GM21447 (cell line): ENCODE results near the gene CDK6.

Experiments
- ATAC-seq: cut with Tn5 transposase; IDR thresholded peaks from one replicate; pipeline ENCODE4 v1.9.1; 2021; ENCODE audit not compliant: unreplicated experiment

Gene CDK6

GRCh38 chr7:92631067-92631849, 205.1 kb downstream of the CDK6 start:
- peak; percentile 67 for ATAC-seq

DNA sequence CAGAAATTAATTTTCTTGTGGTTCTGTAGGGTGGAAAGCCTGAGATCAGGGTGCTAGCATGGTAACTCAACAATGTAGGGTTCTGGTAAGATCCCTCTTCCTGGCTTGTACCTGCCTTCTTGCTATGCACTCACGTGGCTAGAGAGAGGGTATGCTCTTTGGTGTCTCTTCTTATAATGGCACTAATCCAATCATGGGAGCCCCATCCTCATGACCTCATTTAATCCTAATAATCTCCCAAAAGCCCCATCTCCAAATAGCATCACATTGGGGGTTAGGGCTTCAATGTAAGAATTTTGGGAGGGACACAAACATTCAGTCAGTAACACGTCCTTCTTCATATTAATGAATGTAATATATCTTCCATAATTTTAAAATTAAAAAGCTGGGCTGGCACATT, 206.6 kb downstream of the CDK6 start:
- ATAC-seq: no peak

GRCh38 chr7:92627956-92628355, 208.4 kb downstream of the CDK6 start:
- ATAC-seq: no peak

- ATAC-seq: no peak
Observed at GRCh38 chr7:92626281-92626809, 210.0 kb downstream of the CDK6 start.

- ATAC-seq: no peak
Observed at GRCh38 chr7:92625617-92626016, 210.8 kb downstream of the CDK6 start.

DNA sequence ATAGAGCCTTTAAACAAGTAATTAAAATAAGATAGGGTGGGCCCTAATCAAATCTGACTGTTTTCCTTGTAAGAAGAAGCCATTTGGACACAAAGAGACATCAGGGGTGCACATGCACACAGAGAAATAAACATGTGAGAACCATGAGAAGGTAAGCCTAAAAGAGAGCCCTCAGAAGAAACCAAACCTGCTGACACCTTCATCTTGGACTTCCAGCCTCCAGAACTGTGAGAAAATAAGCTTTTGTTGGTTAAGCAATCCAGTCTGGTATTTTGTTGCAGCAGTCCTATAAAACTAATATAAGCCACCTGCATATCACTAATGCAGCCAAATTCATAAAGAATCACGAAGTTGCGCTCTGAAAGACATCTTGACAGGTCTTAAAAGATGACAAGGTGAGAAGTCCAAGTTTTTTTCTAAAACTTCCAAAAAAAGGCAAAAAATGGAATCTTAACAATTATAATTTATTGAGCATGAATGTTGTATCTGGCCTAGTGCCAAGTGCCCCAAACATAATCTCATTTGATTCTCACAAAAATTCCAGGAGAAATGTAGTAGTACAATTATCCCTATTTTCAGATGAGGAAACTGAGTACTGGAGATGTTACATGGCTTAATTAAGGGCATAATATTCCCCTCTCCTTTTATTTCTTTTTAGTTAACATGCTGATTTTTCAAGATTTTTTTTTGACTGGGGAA, 211.9 kb downstream of the CDK6 start:
- ATAC-seq: no peak

DNA sequence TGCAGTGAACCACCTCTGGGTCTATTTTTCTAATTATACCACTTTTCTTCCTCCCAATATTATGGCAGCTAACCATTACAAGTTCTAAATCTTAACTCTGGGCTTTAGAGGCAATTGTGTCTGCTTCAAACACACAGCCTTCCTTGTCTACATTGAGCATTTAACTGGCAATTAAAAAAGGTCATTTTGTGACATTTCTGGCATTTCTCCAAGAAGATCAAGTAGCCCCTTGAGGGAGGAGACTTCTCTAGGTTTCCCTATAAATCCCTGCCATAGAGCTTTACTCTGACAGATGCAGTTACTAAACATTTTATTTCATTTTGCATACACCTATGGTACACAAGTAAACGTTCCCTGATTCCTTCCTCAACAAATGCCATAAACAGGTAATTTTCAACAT, 212.8 kb downstream of the CDK6 start:
- ATAC-seq: no peak

DNA sequence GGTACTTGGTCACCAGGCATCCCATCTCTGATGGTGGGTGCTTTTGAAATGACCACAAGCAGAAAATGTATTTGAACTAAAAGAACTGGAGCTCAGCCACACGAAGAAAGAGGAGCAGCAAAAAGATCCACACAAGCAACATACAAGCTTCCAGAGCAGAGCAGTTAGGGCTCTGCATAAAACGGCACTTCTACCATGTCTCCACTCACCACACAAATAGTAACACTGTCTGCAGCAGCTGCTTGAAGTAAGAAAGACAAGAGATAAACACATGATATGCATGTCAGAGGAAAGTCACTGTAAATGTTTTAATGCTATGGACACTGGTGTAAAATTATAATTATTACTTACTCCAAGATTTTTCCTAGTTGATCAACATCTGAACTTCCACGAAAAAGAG, 213.7 kb downstream of the CDK6 start:
- ATAC-seq: no peak

DNA sequence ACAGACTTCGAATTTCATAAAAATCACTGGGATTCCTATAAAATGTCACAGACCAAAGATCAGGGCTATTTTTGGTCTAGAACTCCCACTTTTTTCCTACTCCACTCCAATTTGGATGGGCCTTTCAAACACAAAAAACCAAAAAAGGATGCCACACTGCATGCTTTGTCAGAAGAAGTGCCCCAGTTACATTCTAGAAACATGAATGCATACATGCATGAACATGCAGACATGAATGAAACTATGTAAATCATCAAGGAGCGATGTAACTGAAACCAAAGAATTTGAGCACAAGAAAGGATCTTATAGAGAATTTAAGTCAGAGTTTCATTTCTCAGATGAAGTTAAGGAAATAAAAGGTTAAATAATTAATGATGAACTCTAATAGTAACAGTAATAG, 214.3 kb downstream of the CDK6 start:
- ATAC-seq: peak; percentile 48

- ATAC-seq: peak; percentile 54
Observed at GRCh38 chr7:92621561-92622023, 214.8 kb downstream of the CDK6 start.

GRCh38 chr7:92621026-92621540, 215.3 kb downstream of the CDK6 start:
- peak; percentile 67 for ATAC-seq

GRCh38 chr7:92615861-92616260, 220.5 kb downstream of the CDK6 start:
- ATAC-seq: no peak

GRCh38 chr7:92614660-92615174, 221.7 kb downstream of the CDK6 start:
- ATAC-seq: no peak

GRCh38 chr7:92613720-92614119, 222.7 kb downstream of the CDK6 start:
- ATAC-seq: no peak

- no peak for ATAC-seq
Observed at GRCh38 chr7:92613214-92613613, 223.2 kb downstream of the CDK6 start.

GRCh38 chr7:92612501-92612900, 223.9 kb downstream of the CDK6 start:
- ATAC-seq: no peak

DNA sequence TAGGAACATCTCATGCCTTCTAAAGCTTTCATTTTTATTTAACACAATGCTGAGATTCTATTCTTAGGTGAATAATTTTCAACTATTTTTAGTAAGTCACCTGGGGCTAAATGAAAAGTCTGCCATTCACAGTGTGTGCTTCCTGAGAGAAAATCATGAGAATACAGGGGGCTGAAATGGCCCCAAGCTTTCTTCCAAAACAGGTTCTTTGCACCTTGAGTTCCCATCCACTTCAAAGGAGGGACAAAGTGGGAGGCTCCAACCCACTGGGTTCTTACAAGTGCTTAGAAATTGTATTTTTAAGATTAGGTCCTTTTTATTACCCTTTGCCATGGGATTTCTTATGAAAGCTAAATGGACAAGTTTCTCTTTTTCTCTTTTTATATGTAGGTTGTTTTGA, 224.6 kb downstream of the CDK6 start:
- ATAC-seq: no peak

DNA sequence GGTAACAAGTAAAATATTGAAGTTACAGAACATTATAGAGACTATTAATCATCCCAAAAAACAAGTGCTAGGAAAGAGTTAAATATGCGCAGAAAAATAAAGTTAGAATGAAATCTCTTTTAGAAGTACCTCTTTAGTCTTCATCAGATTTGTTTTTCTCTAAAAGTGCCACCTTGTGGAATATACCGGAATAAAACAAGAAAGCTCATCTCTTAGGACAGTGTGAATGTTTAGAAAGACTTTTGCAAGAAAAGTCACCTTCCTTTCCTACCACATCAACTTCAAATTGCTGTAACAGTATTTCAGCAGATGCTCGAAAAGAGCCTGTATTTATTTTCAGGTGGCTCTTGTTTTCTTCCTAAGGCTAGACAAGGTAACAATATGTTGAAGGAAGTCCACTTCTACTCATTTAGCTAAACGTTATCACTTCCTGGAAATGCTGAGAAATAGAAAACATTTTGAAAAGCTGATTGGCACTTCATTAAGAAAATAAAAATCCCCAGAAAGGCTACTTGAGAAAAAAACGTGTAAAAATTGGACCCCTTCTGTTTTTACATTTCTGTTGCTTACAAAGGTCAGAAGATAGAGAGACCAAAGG, 226.4 kb downstream of the CDK6 start:
- ATAC-seq: no peak

DNA sequence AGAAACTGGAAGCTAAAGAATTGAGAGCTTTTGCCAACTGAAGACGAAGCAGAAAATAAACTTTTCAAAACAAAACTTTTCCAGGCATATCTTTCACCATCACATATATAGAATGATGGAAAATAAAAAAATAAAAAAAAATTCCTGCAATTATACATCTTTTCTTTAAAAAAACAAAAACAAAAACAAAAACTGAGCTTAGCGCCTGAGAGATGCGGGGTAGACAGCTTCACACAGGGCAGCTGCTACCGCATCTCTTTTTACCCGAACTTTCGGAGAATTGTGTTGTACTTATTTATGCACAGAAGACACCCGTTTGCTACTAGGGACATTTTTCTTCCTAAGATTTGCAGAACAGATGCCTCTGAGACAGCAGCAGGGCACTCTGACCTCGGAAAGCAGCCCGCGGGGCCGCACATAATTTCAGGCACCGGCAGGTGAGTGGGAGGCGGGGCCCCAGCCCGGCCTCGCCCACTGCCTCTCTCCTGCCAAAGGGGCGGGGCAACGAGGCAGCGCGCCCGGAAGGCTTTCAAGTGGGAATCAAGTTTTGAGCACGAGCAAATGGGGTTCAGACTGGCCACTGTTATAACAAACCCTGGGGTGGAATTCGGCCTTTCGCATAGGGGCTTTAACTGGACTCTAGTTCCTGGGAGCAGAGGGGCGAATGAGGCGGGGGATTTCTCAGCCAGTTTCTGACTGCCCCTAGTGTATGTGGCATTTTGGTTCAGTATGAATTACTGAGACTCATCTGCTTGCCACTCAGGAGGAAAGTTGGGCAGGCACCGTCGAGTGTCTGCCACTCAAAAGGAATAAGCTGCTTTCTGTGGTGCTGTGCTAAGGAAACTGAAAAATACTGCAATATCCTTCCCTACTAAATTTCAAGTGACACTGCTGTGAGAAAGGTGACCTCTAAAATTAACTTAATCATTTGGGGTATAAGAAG, 227.7 kb downstream of the CDK6 start:
- ATAC-seq: no peak

GRCh38 chr7:92606985-92607384, 229.4 kb downstream of the CDK6 start:
- no peak for ATAC-seq
